HG03342 (cell line): ENCODE measurements around the gene HS3ST6.
"Not testable (repeated sequence)": the region's sequence is repeated elsewhere in the genome, so short reads cannot be mapped to it uniquely, and the experiment has no call there.

Experiments
- ATAC-seq: cut with Tn5 transposase; IDR thresholded peaks from one replicate; pipeline ENCODE4 v1.9.1; 2021; ENCODE audit warnings: mild to moderate bottlenecking, moderate library complexity; ENCODE audit not compliant: unreplicated experiment

HS3ST6 gene

GRCh38 chr16:1929578-1930337 lies 11.5 kb upstream of the HS3ST6 start:
- ATAC-seq: peak; percentile 87

GRCh38 chr16:1929105-1929504 lies 10.9 kb upstream of the HS3ST6 start:
- ATAC-seq: no peak

- no peak for ATAC-seq
These were observed 8.1 kb upstream of the HS3ST6 start for GRCh38 chr16:1926271-1926670.

GRCh38 chr16:1924095-1924494 lies 5.9 kb upstream of the HS3ST6 start:
- ATAC-seq: no peak

- no peak for ATAC-seq
These were observed 5.3 kb upstream of the HS3ST6 start for GRCh38 chr16:1923299-1924034.

- no peak for ATAC-seq
These were observed 4.1 kb upstream of the HS3ST6 start for GRCh38 chr16:1922357-1922756.

- ATAC-seq: no peak
These were observed 2.5 kb upstream of the HS3ST6 start for GRCh38 chr16:1920727-1921171.

- ATAC-seq: not testable (repeated sequence)
These were observed 1.9 kb upstream of the HS3ST6 start for GRCh38 chr16:1920122-1920521.

GRCh38 chr16:1919327-1919998 lies 1.2 kb upstream of the HS3ST6 start:
- no peak for ATAC-seq

- no peak for ATAC-seq
These were observed 407 bp downstream of the HS3ST6 start for GRCh38 chr16:1917665-1918350.

- no peak for ATAC-seq
These were observed 1.1 kb downstream of the HS3ST6 start for GRCh38 chr16:1917056-1917664.

GRCh38 chr16:1916640-1916990 lies 1.6 kb downstream of the HS3ST6 start:
- ATAC-seq: no peak

- ATAC-seq: no peak
These were observed 2.2 kb downstream of the HS3ST6 start for GRCh38 chr16:1915732-1916639.

GRCh38 chr16:1914988-1915387 lies 3.2 kb downstream of the HS3ST6 start:
- no peak for ATAC-seq

- no peak for ATAC-seq
These were observed 4.1 kb downstream of the HS3ST6 start for GRCh38 chr16:1914084-1914608.

- ATAC-seq: no peak
These were observed 4.7 kb downstream of the HS3ST6 start for GRCh38 chr16:1913327-1914083.

GRCh38 chr16:1912215-1912543 lies 6.0 kb downstream of the HS3ST6 start:
- no peak for ATAC-seq

- no peak for ATAC-seq
These were observed 6.6 kb downstream of the HS3ST6 start for GRCh38 chr16:1911467-1912214.
